ENCODE results near the gene TMEM202.
"Not testable (repeated sequence)": the region's sequence is repeated elsewhere in the genome, so short reads cannot be mapped to it uniquely, and the experiment has no call there.

Gene TMEM202

GRCh38 chr15:72397796-72398588 is at the start of gene TMEM202:
Gene TMEM202 (plus strand): TSS chr15:72398305. CDS start chr15:72398327, 22 bp downstream.
- no peak for DNase-seq (ENCODE audit: low read depth in 2 of 2)

- DNase-seq (ENCODE audit: low read depth in 2 of 2), result no peak
Observed at GRCh38 chr15:72353266-72353665, 44.8 kb upstream of the TMEM202 start.

- DNase-seq (ENCODE audit: low read depth in 2 of 2), result no peak
Observed at GRCh38 chr15:72354496-72354895, 43.6 kb upstream of the TMEM202 start.

GRCh38 chr15:72358121-72358520 is 40.0 kb upstream of the TMEM202 start:
- no peak for DNase-seq (ENCODE audit: low read depth in 2 of 2)

- no peak for DNase-seq (ENCODE audit: low read depth in 2 of 2)
Observed at GRCh38 chr15:72358650-72359171, 39.4 kb upstream of the TMEM202 start.

GRCh38 chr15:72361176-72361575 is 36.9 kb upstream of the TMEM202 start:
- DNase-seq (ENCODE audit: low read depth in 2 of 2), result no peak

GRCh38 chr15:72365844-72366243 is 32.3 kb upstream of the TMEM202 start:
- DNase-seq (ENCODE audit: low read depth in 2 of 2), result no peak

- DNase-seq (ENCODE audit: low read depth in 2 of 2), result no peak
Observed at GRCh38 chr15:72368325-72368724, 29.8 kb upstream of the TMEM202 start.

- no peak for DNase-seq (ENCODE audit: low read depth in 2 of 2)
Observed at GRCh38 chr15:72368899-72369298, 29.2 kb upstream of the TMEM202 start.

GRCh38 chr15:72369964-72370363 is 28.1 kb upstream of the TMEM202 start:
- no peak for DNase-seq (ENCODE audit: low read depth in 2 of 2)

- DNase-seq (ENCODE audit: low read depth in 2 of 2), result no peak
Observed at GRCh38 chr15:72372361-72372760, 25.7 kb upstream of the TMEM202 start.

- DNase-seq (ENCODE audit: low read depth in 2 of 2), result no peak
Observed at GRCh38 chr15:72375501-72375845, 22.6 kb upstream of the TMEM202 start.

GRCh38 chr15:72375846-72376581 is 22.1 kb upstream of the TMEM202 start, which contains the start of gene HEXA:
Gene HEXA (minus strand): TSS chr15:72376014. CDS start chr15:72375972, 42 bp downstream.
- DNase-seq (ENCODE audit: low read depth in 2 of 2), result peak; percentile 91 to 94

- no peak for DNase-seq (ENCODE audit: low read depth in 2 of 2)
Observed at GRCh38 chr15:72377331-72377730, 20.8 kb upstream of the TMEM202 start.

GRCh38 chr15:72379106-72379505 is 19.0 kb upstream of the TMEM202 start:
- not testable (repeated sequence) for DNase-seq (ENCODE audit: low read depth in 2 of 2)

- DNase-seq (ENCODE audit: low read depth in 2 of 2), result no peak
Observed at GRCh38 chr15:72379856-72380430, 18.2 kb upstream of the TMEM202 start.

- no peak for DNase-seq (ENCODE audit: low read depth in 2 of 2)
Observed at GRCh38 chr15:72380743-72381142, 17.4 kb upstream of the TMEM202 start.

GRCh38 chr15:72382146-72382545 is 16.0 kb upstream of the TMEM202 start:
- no peak for DNase-seq (ENCODE audit: low read depth in 2 of 2)

- DNase-seq (ENCODE audit: low read depth in 2 of 2), result no peak
Observed at GRCh38 chr15:72387741-72388140, 10.4 kb upstream of the TMEM202 start.

GRCh38 chr15:72389231-72389630 is 8.9 kb upstream of the TMEM202 start:
- DNase-seq (ENCODE audit: low read depth in 2 of 2), result no peak

GRCh38 chr15:72396331-72396730 is 1.8 kb upstream of the TMEM202 start:
- DNase-seq (ENCODE audit: low read depth in 2 of 2), result not testable (repeated sequence)

- no peak for DNase-seq (ENCODE audit: low read depth in 2 of 2)
Observed at GRCh38 chr15:72398648-72399047, 543 bp downstream of the TMEM202 start.

All from stimulated activated CD8-positive, alpha-beta memory T cell treated with anti-CD3 and anti-CD28 coated beads, Interleukin-2, amount 100 ng/mL, for 1 hour (primary cell).